Mesothelial cell of epicardium (in vitro differentiated cells): Measurements from ENCODE around the gene MUSK. TPM values are rescaled to one million over a fixed set of nuclear protein-coding genes. Genes with fewer than 3 reads are reported as not detected.

Source experiments
- DNase-seq, 2 experiments: peaks; one replicate each; pipeline ENCODE4 v3.0.0; 2021; ENCODE audit warnings: low spot score in 2 of 2; ENCODE audit not compliant: unreplicated experiment in 2 of 2
- H3K27ac Mint-ChIP-seq: 2 replicates; pipeline ENCODE4 v1.8.0; 2021; ENCODE audit warnings: mixed read lengths
- H3K27me3 Mint-ChIP-seq: 2 replicates; pipeline ENCODE4 v1.8.0; 2021; ENCODE audit warnings: low read depth, mixed read lengths
- H3K36me3 Mint-ChIP-seq: 2 replicates; pipeline ENCODE4 v1.8.0; 2021; ENCODE audit warnings: mixed read lengths
- H3K4me1 Mint-ChIP-seq: 2 replicates; pipeline ENCODE4 v1.8.0; 2021; ENCODE audit warnings: mixed read lengths
- H3K4me3 Mint-ChIP-seq: 2 replicates; pipeline ENCODE4 v1.8.0; 2021; ENCODE audit warnings: mild to moderate bottlenecking, moderate library complexity, mixed read lengths
- H3K9me3 Mint-ChIP-seq: 2 replicates; pipeline ENCODE4 v1.8.0; 2021; ENCODE audit warnings: mixed read lengths
- total RNA-seq: library from RNA; stranded (reverse); gene quantifications from 3 replicates; pipeline ENCODE4 v1.2.1, GENCODE V29; 2021
- TF ChIP-seq, protein P1 (sequence below): fragments of 200-600 bp; sonication (generic); IDR thresholded peaks from one replicate; pipeline ENCODE4 v1.5.0; 2021; ENCODE audit warnings: antibody characterized with exemption; ENCODE audit not compliant: unreplicated experiment

MUSK gene
- total RNA-seq, 1 donor from 2014 or later, result 0.09 TPM

GRCh38 chr9:110750272-110750671 lies 81.7 kb downstream of the MUSK start:
- Mint-ChIP-seq H3K27ac (no peak overlapping the region), H3K36me3 (no peaks in the 10 kb centered on the region), H3K4me3 (no peak overlapping the region)

DNA sequence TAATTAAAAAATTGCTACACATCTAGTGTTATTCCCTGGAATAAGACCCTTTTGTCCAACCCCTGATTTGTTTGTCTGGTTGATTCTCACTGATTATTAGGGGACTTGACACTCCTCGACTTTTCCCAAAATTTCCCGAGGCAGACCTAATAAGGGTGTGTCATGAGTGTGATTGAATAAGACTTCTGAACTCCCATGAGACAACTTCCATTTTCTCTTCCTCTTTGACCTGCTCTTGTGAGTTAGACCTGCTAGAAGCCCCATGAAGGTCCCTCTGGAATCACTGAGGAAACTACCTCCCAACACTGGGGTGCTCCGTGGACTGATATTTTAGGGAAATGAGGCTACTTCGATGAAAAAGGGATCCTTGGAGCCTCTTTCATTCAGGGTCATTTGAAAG lies 83.4 kb downstream of the MUSK start:
- H3K27me3 Mint-ChIP-seq, result no peaks in the 10 kb centered on the region
- H3K36me3 Mint-ChIP-seq, result no peaks in the 10 kb centered on the region
- DNase-seq, result no peak
- H3K27ac Mint-ChIP-seq, result no peak overlapping the region
- H3K4me1 Mint-ChIP-seq, result peaks cover 13% of the 10 kb centered on the region
- H3K9me3 Mint-ChIP-seq, result no peaks in the 10 kb centered on the region
- TF ChIP-seq, protein P1, sequence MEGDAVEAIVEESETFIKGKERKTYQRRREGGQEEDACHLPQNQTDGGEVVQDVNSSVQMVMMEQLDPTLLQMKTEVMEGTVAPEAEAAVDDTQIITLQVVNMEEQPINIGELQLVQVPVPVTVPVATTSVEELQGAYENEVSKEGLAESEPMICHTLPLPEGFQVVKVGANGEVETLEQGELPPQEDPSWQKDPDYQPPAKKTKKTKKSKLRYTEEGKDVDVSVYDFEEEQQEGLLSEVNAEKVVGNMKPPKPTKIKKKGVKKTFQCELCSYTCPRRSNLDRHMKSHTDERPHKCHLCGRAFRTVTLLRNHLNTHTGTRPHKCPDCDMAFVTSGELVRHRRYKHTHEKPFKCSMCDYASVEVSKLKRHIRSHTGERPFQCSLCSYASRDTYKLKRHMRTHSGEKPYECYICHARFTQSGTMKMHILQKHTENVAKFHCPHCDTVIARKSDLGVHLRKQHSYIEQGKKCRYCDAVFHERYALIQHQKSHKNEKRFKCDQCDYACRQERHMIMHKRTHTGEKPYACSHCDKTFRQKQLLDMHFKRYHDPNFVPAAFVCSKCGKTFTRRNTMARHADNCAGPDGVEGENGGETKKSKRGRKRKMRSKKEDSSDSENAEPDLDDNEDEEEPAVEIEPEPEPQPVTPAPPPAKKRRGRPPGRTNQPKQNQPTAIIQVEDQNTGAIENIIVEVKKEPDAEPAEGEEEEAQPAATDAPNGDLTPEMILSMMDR, result no peak
- H3K4me3 Mint-ChIP-seq, result no peak overlapping the region

More at GRCh38 chr9:110750272-110750671, 81.7 kb downstream of the MUSK start:
- TF ChIP-seq, protein P1, result no peak
- peaks cover 23% of the 10 kb centered on the region for H3K4me1 Mint-ChIP-seq
- no peaks in the 10 kb centered on the region for H3K9me3 Mint-ChIP-seq
- no peak for DNase-seq
- no peaks in the 10 kb centered on the region for H3K27me3 Mint-ChIP-seq

GRCh38 chr9:110752766-110753165 lies 84.2 kb downstream of the MUSK start:
- H3K4me1 Mint-ChIP-seq, result peaks cover 13% of the 10 kb centered on the region
- TF ChIP-seq, protein P1, result no peak
- H3K36me3 Mint-ChIP-seq, result no peaks in the 10 kb centered on the region
- H3K27me3 Mint-ChIP-seq, result no peaks in the 10 kb centered on the region
- no peak overlapping the region for H3K4me3 Mint-ChIP-seq
- no peak for DNase-seq
- no peaks in the 10 kb centered on the region for H3K9me3 Mint-ChIP-seq
- H3K27ac Mint-ChIP-seq, result no peak overlapping the region

DNA sequence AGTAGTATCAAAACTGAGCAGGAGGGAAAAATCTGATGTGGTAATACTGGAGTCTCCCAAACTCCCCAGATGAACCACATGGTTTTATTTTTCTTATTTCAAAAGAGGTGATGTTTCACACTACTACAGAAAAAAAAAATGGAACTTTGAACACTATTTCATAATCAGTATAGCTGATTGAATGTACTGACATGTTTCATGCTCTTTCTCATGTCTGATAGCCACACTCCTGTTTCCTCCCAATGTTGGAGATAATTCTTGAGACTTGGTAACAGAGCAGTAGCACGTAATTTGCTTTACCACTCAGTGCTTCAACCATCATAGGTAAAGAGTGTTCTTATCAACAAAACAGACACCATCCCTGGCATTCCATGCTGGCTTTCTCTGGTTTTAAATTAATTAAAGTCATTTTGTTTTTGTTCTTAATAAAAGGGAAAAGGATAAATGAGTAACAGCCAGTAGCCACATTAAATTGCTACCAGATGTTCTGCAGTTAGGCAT lies 85.2 kb downstream of the MUSK start:
- Mint-ChIP-seq H3K27me3 (no peaks in the 10 kb centered on the region), H3K27ac (no peak overlapping the region), H3K36me3 (no peaks in the 10 kb centered on the region), H3K4me1 (peaks cover 9% of the 10 kb centered on the region), H3K4me3 (no peak overlapping the region), H3K9me3 (peaks cover 4% of the 10 kb centered on the region)
- TF ChIP-seq, protein P1, result no peak
- DNase-seq, result no peak

DNA sequence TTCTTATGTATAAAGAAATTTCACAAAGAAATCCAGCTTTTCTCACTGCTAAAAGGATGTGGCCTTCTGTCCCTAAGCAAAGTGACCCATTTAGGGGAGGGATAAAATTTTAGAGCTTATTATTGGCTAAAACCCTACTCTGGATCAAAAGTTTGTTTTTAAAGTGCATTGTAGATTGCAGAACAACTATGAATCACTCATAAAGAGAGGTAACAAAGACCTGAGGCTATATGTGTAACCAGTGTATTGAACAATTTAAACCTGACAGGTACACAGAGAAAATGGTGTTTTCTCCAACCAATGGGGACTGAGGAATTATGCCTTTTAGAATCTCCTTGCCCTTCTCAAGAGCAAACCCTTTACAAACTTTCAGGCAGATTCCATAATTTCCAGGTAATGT lies 86.6 kb downstream of the MUSK start:
- DNase-seq, result no peak
- Mint-ChIP-seq H3K4me1 (peaks cover 9% of the 10 kb centered on the region), H3K4me3 (no peak overlapping the region), H3K36me3 (no peaks in the 10 kb centered on the region), H3K27ac (no peak overlapping the region), H3K9me3 (peaks cover 15% of the 10 kb centered on the region), H3K27me3 (no peaks in the 10 kb centered on the region)
- TF ChIP-seq, protein P1, result no peak

- H3K27ac Mint-ChIP-seq, result no peak overlapping the region
Observed at GRCh38 chr9:110758201-110758600, 89.6 kb downstream of the MUSK start.

More at GRCh38 chr9:110758201-110758600, 89.6 kb downstream of the MUSK start:
- Mint-ChIP-seq H3K4me3 (no peak overlapping the region), H3K4me1 (peaks cover 17% of the 10 kb centered on the region), H3K27me3 (no peaks in the 10 kb centered on the region), H3K9me3 (peaks cover 21% of the 10 kb centered on the region), H3K36me3 (no peaks in the 10 kb centered on the region)
- TF ChIP-seq, protein P1, result no peak
- no peak for DNase-seq
